Lower lobe of right lung (tissue), 2 donors: ENCODE data around the gene BMPR1A. TPM values are rescaled to one million over a fixed set of nuclear protein-coding genes. Genes with fewer than 3 reads are reported as not detected.

ENCODE experiments used
- ATAC-seq, 2 donors: fragments of 200-7000 bp; cut with Tn5 transposase; one replicate each; pipeline ENCODE4 v1.9.1; 2020 to 2022; ENCODE audit warnings: mild to moderate bottlenecking in 2 of 2, moderate library complexity in 2 of 2
- DNase-seq: peaks from one replicate; pipeline ENCODE4 v3.0.0-alpha.2; 2020
- H3K27ac ChIP-seq: fragments of 200-600 bp; one replicate; pipeline ENCODE4 v1.8.0; 2022
- H3K27me3 ChIP-seq: fragments of 200-600 bp; one replicate; pipeline ENCODE4 v1.8.0; 2022; ENCODE audit warnings: low read depth
- H3K36me3 ChIP-seq: fragments of 200-600 bp; one replicate; pipeline ENCODE4 v1.8.0; 2022; ENCODE audit warnings: mild to moderate bottlenecking
- H3K4me1 ChIP-seq: fragments of 200-600 bp; one replicate; pipeline ENCODE4 v1.8.0; 2022
- H3K4me3 ChIP-seq: fragments of 200-600 bp; one replicate; pipeline ENCODE4 v1.8.0; 2022; ENCODE audit warnings: mild to moderate bottlenecking
- H3K9me3 ChIP-seq: fragments of 200-600 bp; one replicate; pipeline ENCODE4 v1.8.0; 2022
- intact Hi-C: fragments of 100-400 bp; cut with DNase I; formaldehyde crosslinking; loops from one replicate; pipeline ENCODE4 v1.11.0; 2022
- total RNA-seq: library from RNA; stranded (reverse); fragmentation: NEBNext Ultra II Directional; extraction: Animal tissue kit (Norgen Biotek cat#: 25700); gene quantifications from one replicate; pipeline ENCODE4 v1.2.1, GENCODE V29; 2021
- TF ChIP-seq, protein P1 (sequence below): fragments of 200-600 bp; IDR thresholded peaks from one replicate; pipeline ENCODE4 v1.8.0; 2022; ENCODE audit warnings: antibody characterized with exemption, mild to moderate bottlenecking
- donor health status: DM: no; HTN: yes; CAD: no; lungs with severe emphysema.

Gene BMPR1A
- total RNA-seq, 1 donor from 2014 or later, result 37.0 TPM

DNA sequence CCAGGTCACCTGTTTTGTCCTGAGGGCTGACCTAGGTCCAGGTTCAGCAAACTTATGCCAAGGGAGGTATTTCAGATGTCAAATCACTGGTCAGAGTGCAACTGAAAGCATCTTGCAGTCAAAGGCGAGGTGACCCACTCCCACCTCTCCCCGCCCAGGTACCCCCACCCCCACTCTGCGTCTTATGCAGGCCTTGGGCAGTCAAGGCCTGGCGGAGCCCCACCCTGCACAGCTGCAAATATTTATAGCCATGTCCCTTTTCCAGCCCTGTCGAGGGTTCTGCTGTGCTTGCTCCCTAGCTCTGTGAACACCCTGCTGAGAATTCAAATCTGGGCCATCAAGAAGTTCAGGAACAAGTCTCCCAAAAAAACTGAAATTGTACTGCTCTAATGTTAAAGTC, 40.6 kb upstream of the BMPR1A start:
- Histone ChIP-seq H3K27me3 (peaks cover 5% of the 10 kb centered on the region), H3K4me3 (no peak overlapping the region), H3K36me3 (no peaks in the 10 kb centered on the region), H3K27ac (no peak overlapping the region), H3K4me1 (peaks cover 11% of the 10 kb centered on the region), H3K9me3 (no peaks in the 10 kb centered on the region)
- ATAC-seq (no peak), DNase-seq (no peak)
- intact Hi-C loops, result no loop called here
- TF ChIP-seq, protein P1, sequence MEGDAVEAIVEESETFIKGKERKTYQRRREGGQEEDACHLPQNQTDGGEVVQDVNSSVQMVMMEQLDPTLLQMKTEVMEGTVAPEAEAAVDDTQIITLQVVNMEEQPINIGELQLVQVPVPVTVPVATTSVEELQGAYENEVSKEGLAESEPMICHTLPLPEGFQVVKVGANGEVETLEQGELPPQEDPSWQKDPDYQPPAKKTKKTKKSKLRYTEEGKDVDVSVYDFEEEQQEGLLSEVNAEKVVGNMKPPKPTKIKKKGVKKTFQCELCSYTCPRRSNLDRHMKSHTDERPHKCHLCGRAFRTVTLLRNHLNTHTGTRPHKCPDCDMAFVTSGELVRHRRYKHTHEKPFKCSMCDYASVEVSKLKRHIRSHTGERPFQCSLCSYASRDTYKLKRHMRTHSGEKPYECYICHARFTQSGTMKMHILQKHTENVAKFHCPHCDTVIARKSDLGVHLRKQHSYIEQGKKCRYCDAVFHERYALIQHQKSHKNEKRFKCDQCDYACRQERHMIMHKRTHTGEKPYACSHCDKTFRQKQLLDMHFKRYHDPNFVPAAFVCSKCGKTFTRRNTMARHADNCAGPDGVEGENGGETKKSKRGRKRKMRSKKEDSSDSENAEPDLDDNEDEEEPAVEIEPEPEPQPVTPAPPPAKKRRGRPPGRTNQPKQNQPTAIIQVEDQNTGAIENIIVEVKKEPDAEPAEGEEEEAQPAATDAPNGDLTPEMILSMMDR, result no peak

DNA sequence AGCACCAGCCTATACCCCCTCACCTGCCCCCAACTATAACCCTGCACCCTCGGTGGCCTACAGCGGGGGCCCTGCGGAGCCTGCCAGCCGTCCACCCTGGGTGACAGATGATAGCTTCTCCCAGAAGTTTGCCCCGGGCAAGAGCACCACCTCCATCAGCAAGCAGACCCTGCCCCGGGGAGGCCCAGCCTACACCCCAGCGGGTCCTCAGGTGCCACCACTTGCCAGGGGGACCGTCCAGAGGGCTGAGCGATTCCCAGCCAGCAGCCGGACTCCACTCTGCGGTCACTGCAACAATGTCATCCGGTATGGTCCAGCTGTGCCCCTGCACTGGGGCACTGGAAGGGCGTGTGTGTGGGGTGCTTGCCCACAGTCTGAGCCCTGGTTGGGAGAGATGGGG, 40.0 kb upstream of the BMPR1A start:
- Histone ChIP-seq H3K27me3 (peaks cover 5% of the 10 kb centered on the region), H3K27ac (no peak overlapping the region), H3K36me3 (no peaks in the 10 kb centered on the region), H3K4me1 (peaks cover 10% of the 10 kb centered on the region), H3K9me3 (no peaks in the 10 kb centered on the region), H3K4me3 (no peak overlapping the region)
- intact Hi-C loops, result no loop called here
- DNase-seq, result no peak
- TF ChIP-seq, protein P1, result no peak
- ATAC-seq, result no peak

DNA sequence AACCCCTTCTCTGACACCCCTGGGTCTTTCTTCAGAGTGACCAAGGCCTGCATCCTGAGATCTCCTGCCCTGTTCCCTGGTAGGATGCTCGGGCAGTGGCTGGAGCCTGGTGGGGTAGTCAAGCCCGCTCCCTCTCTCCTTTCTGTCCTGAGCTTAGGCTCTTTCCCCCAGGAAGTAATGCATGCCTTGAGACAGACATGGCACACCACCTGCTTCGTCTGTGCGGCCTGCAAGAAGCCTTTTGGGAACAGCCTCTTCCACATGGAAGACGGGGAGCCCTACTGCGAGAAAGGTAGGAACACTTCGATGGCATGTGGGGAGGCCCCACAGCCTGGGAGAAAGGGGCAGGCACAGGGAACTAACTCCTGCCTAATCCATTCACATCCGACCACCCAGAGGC, 37.9 kb upstream of the BMPR1A start:
- H3K9me3 ChIP-seq, result no peaks in the 10 kb centered on the region
- DNase-seq, result no peak
- no peak overlapping the region for H3K27ac ChIP-seq
- intact Hi-C loops, result no loop called here
- TF ChIP-seq, protein P1, result no peak
- ATAC-seq, result no peak
- peaks cover 5% of the 10 kb centered on the region for H3K27me3 ChIP-seq
- H3K4me3 ChIP-seq, result no peak overlapping the region
- H3K4me1 ChIP-seq, result no peaks in the 10 kb centered on the region
- H3K36me3 ChIP-seq, result no peaks in the 10 kb centered on the region

DNA sequence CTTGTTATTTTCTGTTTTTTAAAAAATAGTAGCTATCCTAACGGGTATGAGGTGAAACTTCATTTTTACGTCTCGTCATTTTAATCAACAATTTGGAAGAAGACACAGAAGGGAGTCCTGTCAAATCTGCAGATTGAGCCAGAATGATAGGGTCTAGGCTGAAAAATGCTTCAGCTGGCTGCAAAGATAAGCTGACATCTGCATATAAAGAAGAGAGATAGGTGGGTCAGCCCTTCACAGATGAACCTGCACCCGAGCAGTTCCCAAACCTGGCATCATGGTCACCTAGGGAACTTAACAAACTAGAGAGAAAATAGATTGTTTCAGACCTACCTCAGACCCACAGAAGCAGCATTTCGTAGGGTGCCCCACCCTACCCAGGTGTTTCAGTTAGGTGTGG, 35.2 kb upstream of the BMPR1A start:
- DNase-seq (no peak), ATAC-seq (no peak)
- Histone ChIP-seq H3K9me3 (no peaks in the 10 kb centered on the region), H3K27me3 (peaks cover 5% of the 10 kb centered on the region), H3K36me3 (no peaks in the 10 kb centered on the region), H3K4me3 (no peak overlapping the region), H3K27ac (no peak overlapping the region), H3K4me1 (no peaks in the 10 kb centered on the region)
- TF ChIP-seq, protein P1, result no peak
- intact Hi-C loops, result no loop called here

DNA sequence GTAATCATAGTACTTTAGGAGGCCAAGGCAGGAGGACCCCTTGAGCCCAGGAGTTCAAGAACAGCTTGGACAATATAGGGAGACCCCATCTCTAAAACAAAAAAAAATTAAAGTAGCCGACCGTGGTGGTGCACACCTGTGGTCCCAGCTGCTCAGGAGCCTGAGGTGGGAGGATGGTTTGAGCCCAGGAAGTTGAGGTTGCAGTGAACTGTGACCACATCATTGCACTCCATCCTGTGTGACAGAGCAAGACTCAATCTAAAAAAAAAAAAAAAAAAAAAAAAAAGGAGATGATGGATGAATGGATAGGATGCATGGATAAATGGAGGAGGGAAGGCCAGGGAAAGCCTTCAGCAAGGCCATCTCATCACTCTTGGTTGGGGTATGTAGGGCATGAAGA, 33.4 kb upstream of the BMPR1A start:
- no peaks in the 10 kb centered on the region for H3K4me1 ChIP-seq
- H3K27ac ChIP-seq, result no peak overlapping the region
- DNase-seq (no peak), ATAC-seq (no peak)
- H3K36me3 ChIP-seq, result no peaks in the 10 kb centered on the region
- intact Hi-C loops, result no loop called here
- no peak overlapping the region for H3K4me3 ChIP-seq
- TF ChIP-seq, protein P1, result no peak
- no peaks in the 10 kb centered on the region for H3K9me3 ChIP-seq
- H3K27me3 ChIP-seq, result no peaks in the 10 kb centered on the region

DNA sequence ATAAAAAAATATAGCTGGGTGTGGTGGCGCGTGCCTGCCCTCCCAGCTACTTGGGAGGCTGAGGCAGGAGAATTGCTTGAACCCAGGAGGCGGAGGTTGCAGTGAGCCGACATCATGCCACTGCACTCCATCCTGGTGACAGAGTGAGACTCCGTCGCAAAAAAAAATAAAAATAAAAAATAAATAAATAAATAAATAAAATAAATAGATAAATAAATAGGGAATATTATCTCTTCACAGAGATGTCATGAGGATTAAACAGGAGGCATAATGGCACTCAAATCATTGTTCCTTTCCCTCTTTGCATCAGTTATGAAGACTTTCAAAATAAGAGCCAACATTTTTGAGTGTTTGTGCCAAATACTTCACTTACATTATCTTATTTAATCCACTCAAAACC, 32.0 kb upstream of the BMPR1A start:
- no peaks in the 10 kb centered on the region for H3K27me3 ChIP-seq
- no peaks in the 10 kb centered on the region for H3K9me3 ChIP-seq
- H3K4me1 ChIP-seq, result no peaks in the 10 kb centered on the region
- no peak overlapping the region for H3K27ac ChIP-seq
- no peak for ATAC-seq
- DNase-seq, result no peak
- H3K4me3 ChIP-seq, result no peak overlapping the region
- TF ChIP-seq, protein P1, result no peak
- intact Hi-C loops, result no loop called here
- no peaks in the 10 kb centered on the region for H3K36me3 ChIP-seq
